Activated CD8-positive, alpha-beta T cell treated with anti-CD3 and anti-CD28 coated beads for 36 hours (primary cell): ENCODE measurements around the gene SYNDIG1L. TPM values are rescaled to one million over a fixed set of nuclear protein-coding genes. Genes with fewer than 3 reads are reported as not detected.

Experiments
- total RNA-seq, 2 experiments: library from RNA; stranded (reverse); gene quantifications; one replicate each; pipeline ENCODE4 v1.2.3, GENCODE V29; 2021

Gene SYNDIG1L
- total RNA-seq, 2 experiments from 2014 or later = not detected

Other genes starting within 250 kb of the SYNDIG1L start
- gene VSX2, start 186.8 kb downstream of the SYNDIG1L start, total RNA-seq = not detected
- 10 to 100 TPM; 44.6 to 46.0 TPM for gene ABCD4, start 123.3 kb downstream of the SYNDIG1L start, total RNA-seq
- not detected for gene VRTN, start 77.7 kb downstream of the SYNDIG1L start, total RNA-seq
- gene NPC2, start 67.1 kb upstream of the SYNDIG1L start, total RNA-seq = 10 to 100 TPM; 19.1 to 21.0 TPM
- gene ISCA2, start 67.6 kb upstream of the SYNDIG1L start, total RNA-seq = 10 to 100 TPM; 29.1 to 31.7 TPM
- under 1 TPM; 0.04 to 0.05 TPM for gene LTBP2, start 186.0 kb upstream of the SYNDIG1L start, total RNA-seq